HTERT RPE-1 (cell line): ENCODE data around the gene CSNK1A1.

Source experiments
- in situ Hi-C: fragments of 300-500 bp; cut with MboI; formaldehyde crosslinking; loops from 4 replicates; pipeline ENCODE4 v1.14.3; 2020; ENCODE audit warnings: low sequenced_read_pairs

CSNK1A1 gene

GRCh38 chr5:149495673-149496072 is 55.6 kb downstream of the CSNK1A1 start:
- in situ Hi-C loops: no loop called here

GRCh38 chr5:149493316-149493715 is 57.9 kb downstream of the CSNK1A1 start:
- in situ Hi-C loops: no loop called here

DNA sequence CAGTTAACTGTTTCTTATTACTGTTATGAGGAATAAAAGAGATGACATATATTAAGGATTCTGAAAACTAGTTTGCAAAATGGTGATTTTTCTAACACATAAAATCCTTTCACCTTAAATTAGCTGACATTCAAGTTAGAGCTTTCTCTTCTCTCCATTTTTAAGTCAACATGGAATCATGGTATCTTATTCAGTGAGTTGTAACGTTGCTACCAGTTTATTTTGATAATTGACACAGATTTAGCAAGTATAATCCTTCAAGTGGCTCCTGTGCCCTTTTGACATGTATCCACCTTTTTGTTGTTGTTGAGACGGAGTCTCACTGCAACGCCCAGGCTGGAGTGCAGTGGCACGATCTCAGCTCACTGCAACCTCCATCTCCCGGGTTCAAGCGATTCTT is 58.5 kb downstream of the CSNK1A1 start:
- in situ Hi-C loops: no loop called here

GRCh38 chr5:149490599-149491485 is 60.4 kb downstream of the CSNK1A1 start:
- in situ Hi-C loops: no loop called here

DNA sequence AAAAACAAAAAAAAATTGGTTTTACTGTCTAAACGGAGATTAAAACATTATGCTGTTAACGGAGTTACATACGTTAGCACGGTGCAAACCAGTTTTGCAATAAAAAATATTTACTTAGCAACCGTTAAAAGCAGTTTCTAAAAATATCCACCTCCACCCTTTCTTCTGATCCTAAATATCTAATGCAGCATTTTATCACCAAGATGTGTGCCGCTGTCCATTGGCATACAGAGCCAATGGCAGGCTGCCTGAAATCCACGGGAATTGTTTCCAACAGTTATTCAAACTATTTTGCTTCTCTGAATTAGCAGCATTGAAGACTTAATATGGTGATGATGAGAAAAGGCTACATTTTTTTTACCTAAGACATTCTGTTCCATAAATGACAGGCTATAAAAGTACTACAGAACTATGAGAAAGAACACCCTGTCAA is 61.6 kb downstream of the CSNK1A1 start:
- in situ Hi-C loops: no loop called here

GRCh38 chr5:149488645-149489306 is 62.5 kb downstream of the CSNK1A1 start:
- in situ Hi-C loops: no loop called here

GRCh38 chr5:149487672-149488071 is 63.6 kb downstream of the CSNK1A1 start:
- in situ Hi-C loops: no loop called here

GRCh38 chr5:149486726-149487635 is 64.3 kb downstream of the CSNK1A1 start:
- in situ Hi-C loops: no loop called here

DNA sequence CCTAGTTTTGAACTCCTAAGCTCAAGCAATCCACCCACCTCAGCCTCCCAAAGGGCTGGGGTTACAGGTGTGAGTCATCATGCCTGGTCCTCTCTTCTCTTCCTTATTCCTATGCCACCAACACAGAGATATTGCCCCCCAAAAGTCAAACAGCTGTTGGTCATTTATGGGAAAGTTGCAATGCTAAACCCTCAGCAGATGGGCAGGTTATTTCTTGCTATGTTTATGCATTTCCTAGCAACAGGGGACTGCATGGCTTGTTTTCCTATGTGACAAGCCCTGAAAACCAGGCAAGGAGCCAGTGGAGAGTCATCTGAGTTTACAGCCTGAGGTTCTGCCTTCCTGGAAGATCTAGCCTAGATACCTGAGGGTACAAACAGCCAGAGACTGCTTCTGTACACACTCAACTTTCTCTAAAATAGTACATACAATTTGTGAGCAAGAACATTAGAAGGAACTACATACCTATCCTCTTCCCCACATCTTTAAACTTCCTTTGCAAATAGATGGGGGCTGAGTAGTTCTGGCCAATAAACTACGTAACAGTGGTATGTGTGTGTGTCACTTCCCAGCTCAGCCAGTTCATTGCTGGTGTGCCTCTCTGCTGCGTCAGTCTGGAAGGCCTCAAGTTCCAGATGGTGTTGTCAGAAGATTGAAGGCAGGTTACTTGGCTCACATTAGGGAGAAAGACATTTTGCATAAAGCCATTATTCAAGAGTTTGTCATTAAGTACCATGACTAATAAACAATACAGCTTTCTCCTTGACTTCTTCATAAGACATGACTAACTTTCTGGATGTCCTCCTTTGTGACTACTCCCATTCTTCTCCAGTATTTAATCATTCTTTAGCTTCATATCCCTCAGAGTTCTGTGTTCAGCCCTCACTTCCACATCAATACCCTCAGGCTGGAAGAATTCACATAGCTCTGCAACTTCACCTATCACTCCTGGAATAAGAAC is 65.3 kb downstream of the CSNK1A1 start:
- in situ Hi-C loops: no loop called here

GRCh38 chr5:149481485-149481884 is 69.8 kb downstream of the CSNK1A1 start:
- in situ Hi-C loops: no loop called here

GRCh38 chr5:149478761-149479160 is 72.5 kb downstream of the CSNK1A1 start:
- in situ Hi-C loops: no loop called here

- in situ Hi-C loops: no loop called here
These were observed 75.5 kb downstream of the CSNK1A1 start for GRCh38 chr5:149475777-149476176.

- in situ Hi-C loops: no loop called here
These were observed 77.0 kb downstream of the CSNK1A1 start for GRCh38 chr5:149474198-149474597.

GRCh38 chr5:149473441-149473840 is 77.8 kb downstream of the CSNK1A1 start:
- in situ Hi-C loops: no loop called here

- in situ Hi-C loops: no loop called here
These were observed 78.8 kb downstream of the CSNK1A1 start for GRCh38 chr5:149472399-149472798.

DNA sequence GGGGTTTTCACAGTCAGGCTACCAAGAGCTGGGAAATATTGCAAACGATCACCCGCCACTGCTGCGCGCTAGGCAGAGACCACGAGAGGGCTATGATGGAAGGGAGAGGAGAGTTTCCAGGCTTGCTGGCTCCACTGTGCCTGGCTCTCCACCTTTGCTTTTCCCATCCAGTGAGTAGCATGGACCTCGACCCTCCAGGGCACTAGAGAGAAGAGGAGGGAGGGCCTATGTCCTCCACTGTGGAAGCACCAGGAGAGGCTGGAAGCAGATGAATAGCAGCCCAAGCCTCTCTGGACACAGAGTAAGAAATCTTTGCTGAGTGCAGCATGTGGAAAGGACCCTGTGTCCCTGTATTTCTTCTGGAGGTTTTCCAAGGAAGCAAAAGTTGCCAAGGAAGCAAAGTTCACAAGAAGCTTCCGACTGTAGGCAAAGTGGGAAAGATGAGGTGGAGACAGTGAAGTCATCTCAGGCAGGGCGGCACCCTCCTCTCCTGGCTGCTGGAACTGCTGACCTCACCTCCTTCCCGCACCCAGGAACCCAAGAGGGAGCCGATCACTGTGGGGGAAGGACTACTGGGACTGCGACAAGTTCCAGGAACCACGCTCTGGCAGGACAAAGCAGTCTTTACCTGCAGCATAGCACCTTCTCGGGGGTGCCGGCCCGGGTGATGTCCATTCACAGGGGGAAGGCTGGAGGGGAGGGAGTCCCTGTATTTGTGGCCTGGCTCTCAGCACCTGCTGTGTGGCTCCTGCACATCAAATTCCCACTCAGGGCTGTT is 79.6 kb downstream of the CSNK1A1 start:
- in situ Hi-C loops: no loop called here

- in situ Hi-C loops: no loop called here
These were observed 80.3 kb downstream of the CSNK1A1 start for GRCh38 chr5:149470942-149471341.

DNA sequence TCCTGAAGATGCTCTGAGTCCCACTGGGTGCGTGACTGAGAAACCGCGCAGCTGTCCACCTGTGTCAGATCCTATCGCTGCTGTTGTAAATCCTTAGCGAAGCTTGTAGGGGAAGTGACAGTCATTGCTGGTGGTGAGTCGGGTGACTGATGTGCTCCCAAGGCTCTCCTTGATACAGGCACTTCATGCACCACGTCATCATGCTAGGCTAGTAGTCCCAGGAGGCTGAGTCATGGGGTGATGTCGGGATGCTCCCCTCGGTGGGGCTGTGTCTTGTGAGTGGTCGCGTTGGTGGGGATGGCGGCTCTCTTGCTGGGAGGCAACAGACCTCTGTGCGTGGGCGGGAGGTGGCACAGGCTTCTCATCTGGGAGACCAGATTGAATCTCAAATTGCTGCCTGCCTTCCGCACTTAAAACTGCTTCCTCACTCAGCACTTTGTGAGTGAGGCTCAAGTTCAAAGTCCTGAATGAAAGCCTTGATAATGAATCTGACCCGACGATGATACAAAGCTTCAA is 84.7 kb downstream of the CSNK1A1 start:
- in situ Hi-C loops: no loop called here
